C4-2B (cell line): Measurements from ENCODE around the gene LRRN4CL.

Experiments used
- ZFX ChIP-seq: fragments of 450-650 bp; IDR thresholded peaks from 2 replicates; pipeline ENCODE4 v1.6.1; 2017
- TF ChIP-seq, protein P1 (sequence below): fragments of 450-650 bp; conservative IDR thresholded peaks from 2 replicates; pipeline ENCODE4 v1.5.1; 2017; ENCODE audit warnings: mild to moderate bottlenecking

DNA sequence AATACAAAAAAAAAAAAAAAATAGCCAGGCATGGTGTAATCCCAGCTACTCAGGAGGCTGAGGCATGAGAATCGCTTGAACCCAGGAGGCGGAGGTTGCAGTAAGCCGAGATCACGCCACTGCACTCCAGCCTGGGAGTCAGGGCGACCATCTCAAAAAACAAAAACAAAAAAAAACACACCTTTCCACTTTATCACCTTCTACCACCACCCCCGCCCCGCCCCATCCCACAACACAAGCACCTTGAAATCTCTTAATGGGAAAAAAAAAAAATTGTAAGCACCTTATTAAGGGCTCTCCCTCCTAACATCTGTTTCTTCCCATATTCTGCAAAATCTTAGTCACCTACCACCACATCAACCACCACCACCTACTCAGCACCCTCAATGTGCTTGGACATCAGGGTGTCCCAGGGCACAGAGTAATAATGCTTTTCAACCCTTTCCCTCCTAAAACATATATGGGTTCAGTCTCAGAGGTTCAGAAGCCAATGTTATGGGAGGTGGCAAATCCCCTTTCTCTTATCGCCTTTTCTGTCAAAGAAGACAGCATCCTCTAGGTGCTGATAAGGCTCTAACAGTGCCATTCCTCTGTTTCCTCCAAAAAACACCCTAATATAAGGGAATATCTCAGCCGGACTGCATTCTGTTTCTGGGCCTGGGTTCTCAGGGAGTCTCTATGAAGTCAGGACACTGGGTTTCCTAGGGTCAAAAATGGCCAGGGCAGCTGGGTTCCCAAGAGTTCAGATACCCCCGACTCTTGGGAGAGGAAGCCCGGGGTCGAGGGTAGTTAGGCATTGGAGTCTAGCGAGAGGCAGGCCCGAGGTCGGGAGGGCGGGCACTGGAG lies 36.9 kb downstream of the LRRN4CL start:
- TF ChIP-seq, protein P1, sequence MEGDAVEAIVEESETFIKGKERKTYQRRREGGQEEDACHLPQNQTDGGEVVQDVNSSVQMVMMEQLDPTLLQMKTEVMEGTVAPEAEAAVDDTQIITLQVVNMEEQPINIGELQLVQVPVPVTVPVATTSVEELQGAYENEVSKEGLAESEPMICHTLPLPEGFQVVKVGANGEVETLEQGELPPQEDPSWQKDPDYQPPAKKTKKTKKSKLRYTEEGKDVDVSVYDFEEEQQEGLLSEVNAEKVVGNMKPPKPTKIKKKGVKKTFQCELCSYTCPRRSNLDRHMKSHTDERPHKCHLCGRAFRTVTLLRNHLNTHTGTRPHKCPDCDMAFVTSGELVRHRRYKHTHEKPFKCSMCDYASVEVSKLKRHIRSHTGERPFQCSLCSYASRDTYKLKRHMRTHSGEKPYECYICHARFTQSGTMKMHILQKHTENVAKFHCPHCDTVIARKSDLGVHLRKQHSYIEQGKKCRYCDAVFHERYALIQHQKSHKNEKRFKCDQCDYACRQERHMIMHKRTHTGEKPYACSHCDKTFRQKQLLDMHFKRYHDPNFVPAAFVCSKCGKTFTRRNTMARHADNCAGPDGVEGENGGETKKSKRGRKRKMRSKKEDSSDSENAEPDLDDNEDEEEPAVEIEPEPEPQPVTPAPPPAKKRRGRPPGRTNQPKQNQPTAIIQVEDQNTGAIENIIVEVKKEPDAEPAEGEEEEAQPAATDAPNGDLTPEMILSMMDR: no peak
- no peak for TF ChIP-seq ZFX
